H9 (cell line): Measurements from ENCODE around the gene CTSW. TPM values are rescaled to one million over a fixed set of nuclear protein-coding genes. Genes with fewer than 3 reads are reported as not detected.

Experiments used
- DNase-seq: peaks from one replicate; pipeline ENCODE4 v3.0.0-alpha.2; 2017
- H2AFZ ChIP-seq: one replicate; pipeline ENCODE4 v1.6.1; 2013; ENCODE audit warnings: mild to moderate bottlenecking, low read length, control low read depth, moderate library complexity
- H2AK5ac ChIP-seq: 2 replicates; pipeline ENCODE4 v1.6.1; 2013; ENCODE audit warnings: low read length, control low read depth, mixed read lengths; ENCODE audit not compliant: insufficient read length
- H2BK120ac ChIP-seq: one replicate; pipeline ENCODE4 v1.6.1; 2013; ENCODE audit warnings: low read depth, mild to moderate bottlenecking, low read length, control low read depth, inconsistent platforms; ENCODE audit not compliant: poor library complexity, severe bottlenecking
- H2BK12ac ChIP-seq: 2 replicates; pipeline ENCODE4 v1.6.1; 2013; ENCODE audit warnings: low read length, control low read depth, mixed read lengths, low read depth; ENCODE audit not compliant: insufficient read length
- H2BK15ac ChIP-seq: 2 replicates; pipeline ENCODE4 v1.6.1; 2013; ENCODE audit warnings: low read depth, low read length, control low read depth
- H2BK20ac ChIP-seq: one replicate; pipeline ENCODE4 v1.6.1; 2013; ENCODE audit warnings: low read depth, mild to moderate bottlenecking, low read length, control low read depth, inconsistent platforms; ENCODE audit not compliant: poor library complexity, severe bottlenecking
- H2BK5ac ChIP-seq: 2 replicates; pipeline ENCODE4 v1.6.1; 2013; ENCODE audit warnings: low read length, control low read depth, mixed read lengths; ENCODE audit not compliant: insufficient read length
- H3K14ac ChIP-seq: 2 replicates; pipeline ENCODE4 v1.6.1; 2013; ENCODE audit warnings: low read length, control low read depth; ENCODE audit not compliant: insufficient read depth
- H3K18ac ChIP-seq: 2 replicates; pipeline ENCODE4 v1.6.1; 2013; ENCODE audit warnings: low read depth, mild to moderate bottlenecking, mixed read lengths, low read length, control low read depth; ENCODE audit not compliant: insufficient read length
- H3K23ac ChIP-seq: 2 replicates; pipeline ENCODE4 v1.6.1; 2013; ENCODE audit warnings: low read length, control low read depth, mixed read lengths, low read depth; ENCODE audit not compliant: insufficient read length
- H3K23me2 ChIP-seq: 2 replicates; pipeline ENCODE4 v1.6.1; 2013; ENCODE audit warnings: low read depth, mild to moderate bottlenecking, mixed read lengths, low read length, control low read depth; ENCODE audit not compliant: insufficient read length, poor library complexity, severe bottlenecking
- H3K27ac ChIP-seq: 2 replicates; pipeline ENCODE4 v1.5.1; 2013; ENCODE audit warnings: low read length, control low read depth, mixed read lengths, low read depth; ENCODE audit not compliant: insufficient read length
- H3K27me3 ChIP-seq: 2 replicates; pipeline ENCODE4 v1.6.1; 2013; ENCODE audit warnings: low read length, control low read depth, inconsistent platforms; ENCODE audit not compliant: insufficient read depth
- H3K4ac ChIP-seq: 2 replicates; pipeline ENCODE4 v1.6.1; 2013; ENCODE audit warnings: low read depth, mild to moderate bottlenecking, control low read depth, inconsistent platforms, low read length, moderate library complexity
- H3K4me1 ChIP-seq: 2 replicates; pipeline ENCODE4 v1.6.1; 2013; ENCODE audit warnings: low read length, control low read depth, inconsistent platforms; ENCODE audit not compliant: insufficient read depth
- H3K4me2 ChIP-seq: 2 replicates; pipeline ENCODE4 v1.6.1; 2013; ENCODE audit warnings: low read length, control low read depth, mixed read lengths; ENCODE audit not compliant: insufficient read length, insufficient read depth
- H3K56ac ChIP-seq: 2 replicates; pipeline ENCODE4 v1.6.1; 2013; ENCODE audit warnings: low read depth, mild to moderate bottlenecking, mixed read lengths, low read length, control low read depth; ENCODE audit not compliant: insufficient read length
- H3K79me1 ChIP-seq: 2 replicates; pipeline ENCODE4 v1.6.1; 2013; ENCODE audit warnings: low read depth, mild to moderate bottlenecking, moderate library complexity, low read length, control low read depth, inconsistent platforms; ENCODE audit not compliant: insufficient read depth, poor library complexity, severe bottlenecking
- H3K79me2 ChIP-seq: 2 replicates; pipeline ENCODE4 v1.6.1; 2013; ENCODE audit warnings: low read length, control low read depth, inconsistent platforms; ENCODE audit not compliant: insufficient read depth
- H3K9ac ChIP-seq: 2 replicates; pipeline ENCODE4 v1.6.1; 2013; ENCODE audit warnings: low read length, control low read depth, mixed read lengths; ENCODE audit not compliant: insufficient read length; ENCODE audit errors: extremely low read depth
- H3K9me3 ChIP-seq: one replicate; pipeline ENCODE4 v1.6.1; 2013; ENCODE audit warnings: low read depth, low read length, inconsistent platforms; ENCODE audit not compliant: control insufficient read depth
- H3T11ph ChIP-seq: one replicate; pipeline ENCODE4 v1.6.1; 2013; ENCODE audit warnings: mild to moderate bottlenecking, low read length, control low read depth, inconsistent platforms
- H4K20me1 ChIP-seq: one replicate; pipeline ENCODE4 v1.6.1; 2013; ENCODE audit not compliant: control insufficient read depth, insufficient read length, insufficient read depth
- H4K5ac ChIP-seq: 2 replicates; pipeline ENCODE4 v1.6.1; 2013; ENCODE audit warnings: low read depth, mild to moderate bottlenecking, mixed read lengths, low read length, control low read depth; ENCODE audit not compliant: insufficient read length
- H4K8ac ChIP-seq: replicated peaks from 2 replicates; pipeline ENCODE4 v1.6.1; 2013; ENCODE audit warnings: low read length, control low read depth, mixed read lengths, low read depth; ENCODE audit not compliant: insufficient read length
- H4K91ac ChIP-seq: 2 replicates; pipeline ENCODE4 v1.6.1; 2013; ENCODE audit warnings: low read depth, mild to moderate bottlenecking, moderate library complexity, mixed read lengths, low read length, control low read depth; ENCODE audit not compliant: insufficient read length
- H3K27ac Mint-ChIP-seq, 3 experiments: 2 replicates in 2 of 3; 3 replicates in 1 of 3; pipeline ENCODE4 v1.8.0; 2020 to 2021; ENCODE audit warnings: mixed read lengths in 3 of 3, mild to moderate bottlenecking in 1 of 3, moderate library complexity in 1 of 3
- H3K27me3 Mint-ChIP-seq: 2 replicates; pipeline ENCODE4 v1.8.0; 2021; ENCODE audit warnings: low read depth, mild to moderate bottlenecking, moderate library complexity, mixed read lengths
- H3K36me3 Mint-ChIP-seq, 3 experiments: 2 replicates in 2 of 3; 3 replicates in 1 of 3; pipeline ENCODE4 v1.8.0; 2020 to 2021; ENCODE audit warnings: low read depth in 3 of 3, mixed read lengths in 3 of 3; ENCODE audit not compliant: insufficient read depth in 1 of 3
- H3K4me1 Mint-ChIP-seq, 2 experiments: 2 replicates each; pipeline ENCODE4 v1.8.0; 2020; ENCODE audit warnings: mixed read lengths in 2 of 2
- H3K4me3 Mint-ChIP-seq, 2 experiments: 2 replicates in 1 of 2; 3 replicates in 1 of 2; pipeline ENCODE4 v1.8.0; 2020 to 2021; ENCODE audit warnings: mild to moderate bottlenecking in 2 of 2, mixed read lengths in 2 of 2, moderate library complexity in 1 of 2
- H3K9me3 Mint-ChIP-seq, 2 experiments: 2 replicates in 1 of 2; 3 replicates in 1 of 2; pipeline ENCODE4 v1.8.0; 2020; ENCODE audit warnings: mild to moderate bottlenecking in 2 of 2, mixed read lengths in 2 of 2, moderate library complexity in 1 of 2
- CTCF ChIP-seq: fragments of 200-600 bp; sonication (generic); conservative IDR thresholded peaks from 3 replicates; pipeline ENCODE4 v1.8.0; 2021; ENCODE audit warnings: antibody characterized with exemption, mild to moderate bottlenecking
- WGBS: extraction: QIAGEN DNeasy Blood & Tissue Kit; methylation state at CpG from one replicate; pipeline ENCODE4 v1.1.7; 2013; ENCODE audit warnings: missing lambda C conversion rate, low lambda C conversion rate, mixed read lengths; ENCODE audit not compliant: insufficient read length; ENCODE audit errors: extremely low coverage; 5-methylcytosine and 5-hydroxymethylcytosine counted together
- total RNA-seq: library from RNA; stranded (reverse); gene quantifications from 2 replicates; pipeline ENCODE4 v1.2.1, GENCODE V29; 2021

CTSW gene
- total RNA-seq, 1 experiment from 2014 or later = not detected

GRCh38 chr11:65887723-65888162 is 8.1 kb downstream of the CTSW start:
- no peak overlapping the region for H2AFZ ChIP-seq
- peak overlapping the region; percentile 97 to 98 for H3K4me3 Mint-ChIP-seq
- H3T11ph ChIP-seq = no peak overlapping the region
- WGBS = no CpG with 5 or more reads among the region's 23 CpGs
- H3K18ac ChIP-seq = no peak overlapping the region
- H3K4me2 ChIP-seq = peak overlapping the region; percentile 70
- H3K4me1 ChIP-seq = peaks cover 9% of the 10 kb centered on the region; the same call in 1 of the 2 replicates
- H3K79me1 ChIP-seq = no peaks in the 10 kb centered on the region
- no peak overlapping the region for H3K23ac ChIP-seq
- no peak overlapping the region for H2BK15ac ChIP-seq
- H3K27ac Mint-ChIP-seq = peak overlapping the region; percentile 18 to 99 (median 98); a peak in 4 of 7 replicates
- H4K20me1 ChIP-seq = no peaks in the 10 kb centered on the region
- no peak overlapping the region for H4K91ac ChIP-seq
- H4K8ac ChIP-seq = no peak overlapping the region
- peaks cover 6% of the 10 kb centered on the region; the same call in 1 of the 2 replicates for H3K27me3 ChIP-seq
- no peak overlapping the region for H2AK5ac ChIP-seq
- H3K79me2 ChIP-seq = no peaks in the 10 kb centered on the region; the same call in 1 of the 2 replicates
- peaks cover 34 to 48% of the 10 kb centered on the region in 2 experiments for H3K4me1 Mint-ChIP-seq
- no peak overlapping the region for H2BK5ac ChIP-seq
- H3K9me3 ChIP-seq = no peaks in the 10 kb centered on the region
- peaks cover 23% of the 10 kb centered on the region for H3K23me2 ChIP-seq
- H2BK120ac ChIP-seq = no peak overlapping the region
- H3K4ac ChIP-seq = no peak overlapping the region
- peaks cover 30 to 55% (median 45%) of the 10 kb centered on the region in 3 experiments for H3K36me3 Mint-ChIP-seq
- H3K27me3 Mint-ChIP-seq = peaks cover 17% of the 10 kb centered on the region
- H2BK20ac ChIP-seq = no peak overlapping the region
- H3K14ac ChIP-seq = peak overlapping the region; percentile 14; the same call in 1 of the 2 replicates
- peaks cover 2 to 4% of the 10 kb centered on the region in 2 experiments; a peak in 2 of 5 replicates for H3K9me3 Mint-ChIP-seq
- no peak for TF ChIP-seq CTCF
- no peak overlapping the region for H3K56ac ChIP-seq
- H3K27ac ChIP-seq = no peak overlapping the region
- no peak overlapping the region for H2BK12ac ChIP-seq
- no peak for DNase-seq
- no peak overlapping the region for H4K5ac ChIP-seq
- peak overlapping the region; percentile 24 for H3K9ac ChIP-seq
